Measurements from ENCODE around the gene GALK1. TPM values are rescaled to one million over a fixed set of nuclear protein-coding genes. Genes with fewer than 3 reads are reported as not detected.

Gene GALK1
- total and polyA plus RNA-seq, 2 of the 13 experiments (the other 11 are each of a cell fraction or from before 2014, with no cell fraction given), result 59.9 to 93.6 TPM

DNA sequence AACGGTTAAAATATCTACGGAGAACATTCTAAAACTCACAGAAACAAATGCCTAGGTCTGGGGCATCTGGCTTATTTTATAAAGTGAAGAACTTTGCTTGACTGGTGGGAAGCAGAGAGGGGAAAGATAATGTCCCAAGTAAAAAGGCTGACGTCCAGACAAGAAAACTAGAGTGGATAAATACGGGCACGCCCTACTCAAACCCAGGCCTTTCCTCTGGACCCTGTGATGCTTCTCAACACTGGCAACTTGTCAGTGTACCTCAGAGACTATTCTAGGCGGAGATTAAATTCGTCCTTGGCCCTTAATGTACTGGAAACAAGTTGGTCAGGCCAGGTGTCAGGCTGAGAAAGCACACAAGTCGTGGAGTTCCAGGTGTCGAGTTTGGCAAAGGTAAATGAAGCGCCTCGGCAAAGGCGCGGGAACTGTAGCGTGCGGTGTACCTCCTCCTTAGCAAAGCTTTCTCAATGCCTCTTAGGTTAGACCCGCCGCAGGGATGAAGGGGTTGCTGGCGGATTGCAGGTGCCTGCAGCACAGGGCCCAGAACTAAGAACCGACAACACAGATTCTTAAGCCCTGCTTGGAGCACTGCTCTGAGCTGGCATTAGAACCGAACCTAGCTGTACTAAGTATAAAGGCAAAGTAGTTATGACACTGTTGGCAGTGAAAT is 18.9 kb upstream of the GALK1 start (continued):
- TF ChIP-seq GATAD1 (CRISPR knock-in tag; IDR thresholded peaks at IDR 0.05), result no peak
- TF ChIP-seq, protein P1, sequence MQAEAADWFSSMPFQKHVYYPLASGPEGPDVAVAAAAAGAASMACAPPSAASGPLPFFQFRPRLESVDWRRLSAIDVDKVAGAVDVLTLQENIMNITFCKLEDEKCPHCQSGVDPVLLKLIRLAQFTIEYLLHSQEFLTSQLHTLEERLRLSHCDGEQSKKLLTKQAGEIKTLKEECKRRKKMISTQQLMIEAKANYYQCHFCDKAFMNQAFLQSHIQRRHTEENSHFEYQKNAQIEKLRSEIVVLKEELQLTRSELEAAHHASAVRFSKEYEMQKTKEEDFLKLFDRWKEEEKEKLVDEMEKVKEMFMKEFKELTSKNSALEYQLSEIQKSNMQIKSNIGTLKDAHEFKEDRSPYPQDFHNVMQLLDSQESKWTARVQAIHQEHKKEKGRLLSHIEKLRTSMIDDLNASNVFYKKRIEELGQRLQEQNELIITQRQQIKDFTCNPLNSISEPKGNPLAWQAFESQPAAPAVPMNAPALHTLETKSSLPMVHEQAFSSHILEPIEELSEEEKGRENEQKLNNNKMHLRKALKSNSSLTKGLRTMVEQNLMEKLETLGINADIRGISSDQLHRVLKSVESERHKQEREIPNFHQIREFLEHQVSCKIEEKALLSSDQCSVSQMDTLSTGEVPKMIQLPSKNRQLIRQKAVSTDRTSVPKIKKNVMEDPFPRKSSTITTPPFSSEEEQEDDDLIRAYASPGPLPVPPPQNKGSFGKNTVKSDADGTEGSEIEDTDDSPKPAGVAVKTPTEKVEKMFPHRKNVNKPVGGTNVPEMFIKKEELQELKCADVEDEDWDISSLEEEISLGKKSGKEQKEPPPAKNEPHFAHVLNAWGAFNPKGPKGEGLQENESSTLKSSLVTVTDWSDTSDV (CRISPR knock-in tag; IDR thresholded peaks at IDR 0.05), result no peak
- no peak for TF ChIP-seq ZBED4 (CRISPR knock-in tag; IDR thresholded peaks at IDR 0.05; ENCODE audit: borderline replicate concordance)
- peak; percentile 12; the same call in 1 of the 2 replicates for TF ChIP-seq MAF1 (CRISPR knock-in tag; IDR thresholded peaks at IDR 0.05; ENCODE audit: borderline replicate concordance)
- TF ChIP-seq ZFP37 (CRISPR knock-in tag; IDR thresholded peaks at IDR 0.05; ENCODE audit: borderline replicate concordance), result peak; percentile 41; the same call in 1 of the 2 replicates
- TF ChIP-seq MTF2 (CRISPR knock-in tag; IDR thresholded peaks at IDR 0.05; ENCODE audit: borderline replicate concordance), result no peak
- TF ChIP-seq E2F5 (CRISPR knock-in tag; conservative IDR thresholded peaks at IDR 0.05), result 0 out of 2 replicates have a peak, but pooled peaks have one; percentile 22
- TF ChIP-seq ZNF766 (CRISPR knock-in tag; IDR thresholded peaks at IDR 0.05; ENCODE audit: borderline replicate concordance), result peak; percentile 40; the same call in 1 of the 2 replicates
- 0 out of 2 replicates have a peak, but pooled peaks have one; percentile 34 for TF ChIP-seq DR1 (CRISPR knock-in tag; IDR thresholded peaks at IDR 0.05)
- TF ChIP-seq ZSCAN29 (CRISPR knock-in tag; conservative IDR thresholded peaks at IDR 0.05), result 0 out of 2 replicates have a peak, but pooled peaks have one; percentile 28
- peak; percentile 66 for TF ChIP-seq ZNF777 (CRISPR knock-in tag; IDR thresholded peaks at IDR 0.05)
- no peak for TF ChIP-seq ZNF614 (CRISPR knock-in tag; IDR thresholded peaks at IDR 0.05; ENCODE audit: borderline replicate concordance)
- TF ChIP-seq KLF9 (CRISPR knock-in tag; IDR thresholded peaks at IDR 0.05; ENCODE audit: low read depth), result no peak
- peak; percentile 15; the same call in 1 of the 2 replicates for TF ChIP-seq HOXA5 (CRISPR knock-in tag; IDR thresholded peaks at IDR 0.05)
- 0 out of 2 replicates have a peak, but pooled peaks have one; percentile 53 for TF ChIP-seq ZNF230 (CRISPR knock-in tag; IDR thresholded peaks at IDR 0.05)
- TF ChIP-seq HHEX (CRISPR knock-in tag; IDR thresholded peaks at IDR 0.05), result no peak
- TF ChIP-seq ZNF264 (CRISPR knock-in tag; IDR thresholded peaks at IDR 0.05), result 0 out of 2 replicates have a peak, but pooled peaks have one; percentile 72
- 0 out of 2 replicates have a peak, but pooled peaks have one; percentile 10 for TF ChIP-seq FOXP4 (CRISPR knock-in tag; IDR thresholded peaks at IDR 0.05)
- TF ChIP-seq SALL2 (CRISPR knock-in tag; IDR thresholded peaks at IDR 0.05), result peak; percentile 60; the same call in 1 of the 2 replicates
- TF ChIP-seq ZNF430 (CRISPR knock-in tag; IDR thresholded peaks at IDR 0.05), result peak; percentile 67; the same call in 1 of the 2 replicates
- TF ChIP-seq NFYC (CRISPR knock-in tag; IDR thresholded peaks at IDR 0.05), result no peak; the same call in 1 of the 2 replicates

All from HepG2 (cell line).